Keratinocyte (primary cell): ENCODE measurements around the gene NXNL1. TPM values are rescaled to one million over a fixed set of nuclear protein-coding genes. Genes with fewer than 3 reads are reported as not detected.
"Not testable (repeated sequence)": the region's sequence is repeated elsewhere in the genome, so short reads cannot be mapped to it uniquely, and the experiment has no call there.

Source experiments
- DNase-seq: peaks from one replicate; pipeline ENCODE4 v3.0.0-alpha.2; 2011; ENCODE audit warnings: low read depth, missing footprints, low spot score
- FAIRE-seq: peaks from 2 replicates; lab custom pipeline; 2011; peaks lifted over from hg19 to GRCh38; lab: Jason Lieb, UNC
- H2AFZ ChIP-seq: 2 replicates; pipeline ENCODE4 v1.6.0; 2012; ENCODE audit warnings: low read length, control low read depth, inconsistent platforms; ENCODE audit not compliant: control insufficient read depth
- H3K27ac ChIP-seq: 2 replicates; pipeline ENCODE4 v1.5.1; 2011; ENCODE audit warnings: low read length; ENCODE audit not compliant: control insufficient read depth, insufficient read depth
- H3K27me3 ChIP-seq: 3 replicates; pipeline ENCODE4 v1.6.0; 2011; ENCODE audit warnings: low read length; ENCODE audit not compliant: control insufficient read depth, insufficient read depth; ENCODE audit errors: extremely low read depth
- H3K36me3 ChIP-seq, 2 experiments: 2 replicates in 1 of 2; 3 replicates in 1 of 2; pipeline ENCODE4 v1.5.1; 2011; ENCODE audit warnings: low read length in 2 of 2, mild to moderate bottlenecking in 1 of 2; ENCODE audit not compliant: control insufficient read depth in 2 of 2, insufficient read depth in 2 of 2; ENCODE audit errors: extremely low read depth in 1 of 2
- H3K4me1 ChIP-seq: 3 replicates; pipeline ENCODE4 v1.5.1; 2011; ENCODE audit warnings: low read length; ENCODE audit not compliant: control insufficient read depth, insufficient read depth; ENCODE audit errors: extremely low read depth
- H3K4me2 ChIP-seq: 3 replicates; pipeline ENCODE4 v1.6.0; 2011; ENCODE audit warnings: low read depth, low read length; ENCODE audit not compliant: control insufficient read depth, insufficient read depth; ENCODE audit errors: extremely low read depth
- H3K4me3 ChIP-seq, 3 experiments: fragments of 200-600 bp in 1 of 3; sonication (generic) in 1 of 3; 2 replicates in 2 of 3; 3 replicates in 1 of 3; pipeline ENCODE4 v1.5.1; 2011 to 2016; ENCODE audit warnings: low read length in 3 of 3, mild to moderate bottlenecking in 3 of 3, control low read depth in 2 of 3, inconsistent platforms in 1 of 3, low read depth in 1 of 3, mixed read lengths in 1 of 3, mixed run types in 1 of 3, moderate library complexity in 1 of 3; ENCODE audit not compliant: control insufficient read depth in 2 of 3, insufficient read depth in 2 of 3; ENCODE audit errors: extremely low read depth in 1 of 3
- H3K79me2 ChIP-seq: 2 replicates; pipeline ENCODE4 v1.6.0; 2012; ENCODE audit warnings: low read length; ENCODE audit not compliant: control insufficient read depth, insufficient read depth
- H3K9ac ChIP-seq: 3 replicates; pipeline ENCODE4 v1.6.0; 2011; ENCODE audit warnings: low read length; ENCODE audit not compliant: control insufficient read depth, insufficient read depth; ENCODE audit errors: extremely low read depth
- H3K9me1 ChIP-seq: 3 replicates; pipeline ENCODE4 v1.6.0; 2011; ENCODE audit warnings: low read length; ENCODE audit not compliant: control insufficient read depth, insufficient read depth; ENCODE audit errors: extremely low read depth
- H3K9me3 ChIP-seq: 2 replicates; pipeline ENCODE4 v1.5.1; 2012; ENCODE audit warnings: low read depth, low read length; ENCODE audit not compliant: control insufficient read depth
- H4K20me1 ChIP-seq: 3 replicates; pipeline ENCODE4 v1.6.0; 2011; ENCODE audit warnings: low read length; ENCODE audit not compliant: control insufficient read depth, insufficient read depth; ENCODE audit errors: extremely low read depth
- CTCF ChIP-seq, 3 experiments: IDR thresholded peaks in 1 of 3; conservative IDR thresholded peaks in 1 of 3; optimal IDR thresholded peaks in 1 of 3; 2 replicates in 2 of 3; 3 replicates in 1 of 3; pipeline versions ENCODE3 to v1.5.1; 2011; ENCODE audit warnings: low read length in 3 of 3, mild to moderate bottlenecking in 3 of 3, moderate library complexity in 2 of 3, control low read depth in 1 of 3, inconsistent platforms in 1 of 3; ENCODE audit not compliant: insufficient read depth in 2 of 3; ENCODE audit errors: extremely low read depth in 1 of 3
- EZH2 ChIP-seq: IDR thresholded peaks from one replicate; pipeline ENCODE4 v1.6.1; 2012; ENCODE audit warnings: inconsistent platforms, mild to moderate bottlenecking, low read length, moderate library complexity
- dilution Hi-C: fragments of 300-500 bp; cut with MboI; formaldehyde crosslinking; loops from one replicate; pipeline ENCODE4 v1.7.0; 2020; ENCODE audit warnings: low sequenced_read_pairs; ENCODE audit not compliant: extremely low pct_ligation_motif_present
- polyA plus RNA-seq, 5 experiments: library from polyadenylated mRNA; depleted of rRNA in 3 of 5; stranded (reverse) in 3 of 5; stranded (forward) in 1 of 5; unstranded in 1 of 5; fragments of >200 nt; gene quantifications; 1 replicate in 1 of 5; 2 replicates in 3 of 5; 3 replicates in 1 of 5; pipeline versions ENCODE4 v1.2.1 to v1.2.3, GENCODE V29; 2011 to 2012; ENCODE audit warnings: missing spikeins in 2 of 5, low read depth in 1 of 5, low replicate concordance in 1 of 5

NXNL1 gene
- polyA plus RNA-seq, 1 donor (not counting 4 experiments of a cell fraction or from before 2014, with no cell fraction given) = not detected

DNA sequence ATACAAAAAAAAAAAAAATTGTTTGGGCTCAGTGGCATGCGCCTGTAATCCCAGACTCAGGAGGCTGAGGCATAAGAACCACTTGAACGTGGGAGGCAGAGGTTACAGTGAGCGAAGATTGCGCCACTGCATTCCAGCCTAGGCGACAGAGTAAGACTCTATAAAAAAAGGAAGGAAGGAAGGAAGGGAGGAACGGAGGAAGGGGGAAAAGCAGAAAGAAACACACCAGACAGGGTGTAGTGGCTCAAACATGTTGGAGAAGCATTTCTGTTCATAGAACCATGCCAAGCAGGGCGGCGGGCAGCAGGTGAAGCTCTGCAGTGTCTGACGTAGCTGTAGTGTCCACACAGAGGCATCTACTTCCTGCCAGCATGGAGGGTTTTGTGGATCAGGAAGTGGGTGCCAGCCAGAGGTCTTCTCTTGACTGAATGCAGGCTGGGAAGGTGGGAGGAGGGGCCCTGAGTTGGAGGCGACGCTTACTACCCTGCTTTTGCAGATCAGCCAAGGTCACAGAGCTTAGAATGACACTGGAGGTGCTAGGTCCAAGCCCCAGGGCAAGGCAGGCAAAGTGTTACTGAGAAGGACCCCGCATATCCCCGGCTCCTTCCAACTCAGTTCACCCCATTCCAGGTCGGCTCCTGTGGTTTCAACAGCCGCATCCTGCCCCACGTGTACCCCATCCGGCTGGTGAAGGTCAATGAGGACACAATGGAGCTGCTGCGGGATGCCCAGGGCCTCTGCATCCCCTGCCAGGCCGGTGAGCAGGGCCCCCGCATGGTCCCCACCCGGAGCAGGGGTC is 39.1 kb upstream of the NXNL1 start:
- TF ChIP-seq CTCF (optimal IDR thresholded peaks at IDR 0.05 in 1 of 3, IDR thresholded peaks at IDR 0.05 in 1 of 3, conservative IDR thresholded peaks at IDR 0.05 in 1 of 3; ENCODE audit: extremely low read depth in 1 of 3, insufficient read depth in 2 of 3, low read length in 3 of 3) = no peak
- TF ChIP-seq EZH2 = no peak
- Histone ChIP-seq H3K9me1 (no peaks in the 10 kb centered on the region), H3K36me3 (peaks cover 0 to 11% of the 10 kb centered on the region in 2 experiments), H3K4me2 (no peak overlapping the region), H2AFZ (no peak overlapping the region), H3K4me1 (no peaks in the 10 kb centered on the region), H3K4me3 (no peak overlapping the region), H3K9me3 (no peaks in the 10 kb centered on the region), H4K20me1 (peaks cover 7% of the 10 kb centered on the region), H3K79me2 (no peaks in the 10 kb centered on the region), H3K27me3 (no peaks in the 10 kb centered on the region), H3K27ac (no peak overlapping the region), H3K9ac (no peak overlapping the region)
- dilution Hi-C loops = no loop called here
- FAIRE-seq (no peak), DNase-seq (no peak)

DNA sequence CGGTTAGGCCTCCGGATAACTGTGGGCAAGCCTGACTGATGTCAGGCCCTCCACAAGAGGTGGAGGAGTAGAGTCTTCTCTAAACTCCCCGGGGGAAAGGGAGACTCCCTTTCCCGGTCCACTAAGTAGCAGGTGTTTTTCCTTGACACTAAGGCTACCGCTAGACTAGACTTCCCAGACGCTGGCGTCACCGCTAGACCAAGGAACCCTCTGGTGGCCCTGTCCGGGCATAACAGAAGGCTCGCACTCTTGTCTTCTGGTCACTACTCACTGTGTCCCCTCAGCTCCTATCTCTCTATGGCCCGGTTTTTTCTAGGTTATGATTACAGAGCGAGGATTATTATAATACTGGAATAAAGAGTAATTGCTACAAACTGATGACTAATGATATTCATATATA is 38.3 kb upstream of the NXNL1 start:
- H4K20me1 ChIP-seq, H3K27me3 ChIP-seq, H2AFZ ChIP-seq, dilution Hi-C loops, H3K4me1 ChIP-seq, H3K27ac ChIP-seq, H3K9me1 ChIP-seq, FAIRE-seq, H3K4me3 ChIP-seq, H3K9me3 ChIP-seq, DNase-seq, H3K9ac ChIP-seq, H3K79me2 ChIP-seq, H3K4me2 ChIP-seq: not testable (repeated sequence)
- peaks cover 0 to 11% of the 10 kb centered on the region in 2 experiments for H3K36me3 ChIP-seq
